ENCODE measurements around the gene ZNF277.

GRCh38 chr7:112386619-112387018 lies 180.1 kb downstream of the ZNF277 start:
- TF ChIP-seq TP53 (CRISPR knock-in tag; IDR thresholded peaks at IDR 0.05) = no peak
- TF ChIP-seq CBX2 (IDR thresholded peaks at IDR 0.05; ENCODE audit: borderline replicate concordance, low read depth) = no peak
